K562 (cell line): ENCODE measurements around the gene SCN5A. TPM values are rescaled to one million over a fixed set of nuclear protein-coding genes. Genes with fewer than 3 reads are reported as not detected.

Source experiments
- ATAC-seq: fragments of 200-7000 bp; cut with Tn5 transposase; 3 replicates; pipeline ENCODE4 v1.9.1; 2020; ENCODE audit warnings: moderate library complexity
- BruUV-seq: library from RNA; stranded (reverse); fragments of 400-500 nt; replicated peaks from 2 replicates; lab custom pipeline; 2021; lab: Mats Ljungman, UMichigan
- CTCF ChIA-PET: fragments of 300-600 bp; formaldehyde crosslinking; extraction: SDS; loops from one replicate; lab custom pipeline; 2021; ENCODE audit warnings: low intra/inter-chr PET ratio; lab: Yijun Ruan, JAX
- POLR2A ChIA-PET: fragments of 300-600, 350-650 bp; sonication (Branson Sonifier 250); formaldehyde crosslinking; extraction: SDS; loops from one replicate; lab custom pipeline; 2021; ENCODE audit warnings: antibody characterized with exemption, inconsistent platforms; lab: Yijun Ruan, JAX
- DNase-seq, 4 experiments: peaks; one replicate each; pipeline versions ENCODE4 v3.0.0 to v3.0.0-alpha.2; 2011 to 2018; ENCODE audit warnings: low spot score in 3 of 4, mixed read lengths in 3 of 4; ENCODE audit errors: extremely low read depth in 1 of 4
- FAIRE-seq: peaks from 2 replicates; lab custom pipeline; 2011; peaks lifted over from hg19 to GRCh38; lab: Jason Lieb, UNC
- H2AFZ ChIP-seq: 2 replicates; pipeline ENCODE4 v1.6.0; 2011; ENCODE audit warnings: low read depth, low read length, control low read depth, inconsistent platforms
- H3K27ac ChIP-seq: fragments of 200-600 bp; 3 replicates; pipeline ENCODE4 v1.8.0; 2011; ENCODE audit warnings: low read depth, mild to moderate bottlenecking, control low read depth, inconsistent platforms, low read length, moderate library complexity, mixed read lengths; ENCODE audit errors: extremely low read depth
- H3K27me3 ChIP-seq, 2 experiments: fragments of 300-600 bp in 1 of 2; 2 replicates in 1 of 2; 3 replicates in 1 of 2; pipeline versions ENCODE4 v1.6.0 to v1.8.0; 2011; ENCODE audit warnings: inconsistent platforms in 2 of 2, low read length in 2 of 2, mild to moderate bottlenecking in 1 of 2, mixed read lengths in 1 of 2, moderate library complexity in 1 of 2; ENCODE audit not compliant: control insufficient read depth in 2 of 2, insufficient read depth in 2 of 2
- H3K36me3 ChIP-seq: fragments of 300-600 bp; 3 replicates; pipeline ENCODE4 v1.8.0; 2011; ENCODE audit warnings: mild to moderate bottlenecking, low read length, inconsistent platforms; ENCODE audit not compliant: control insufficient read depth, insufficient read depth
- H3K4me1 ChIP-seq, 2 experiments: fragments of 200-600 bp in 1 of 2; replicated peaks in 1 of 2; 2 replicates in 1 of 2; 3 replicates in 1 of 2; pipeline versions ENCODE4 v1.5.1 to v1.8.0; 2011; ENCODE audit warnings: inconsistent platforms in 2 of 2, low read length in 2 of 2, mild to moderate bottlenecking in 1 of 2, mixed read lengths in 1 of 2, moderate library complexity in 1 of 2; ENCODE audit not compliant: control insufficient read depth in 2 of 2, insufficient read depth in 2 of 2
- H3K4me2 ChIP-seq: 2 replicates; pipeline ENCODE4 v1.6.1; 2011; ENCODE audit warnings: low read length, control low read depth, inconsistent platforms, mixed read lengths; ENCODE audit not compliant: insufficient read depth
- H3K4me3 ChIP-seq: fragments of 200-600 bp; sonication (generic), shearing (Covaris generic); 2 replicates; pipeline ENCODE4 v1.5.1; 2016; ENCODE audit warnings: control low read depth, inconsistent platforms
- H3K79me2 ChIP-seq: fragments of 200-600 bp; 3 replicates; pipeline ENCODE4 v1.8.0; 2011; ENCODE audit warnings: low read length, inconsistent platforms; ENCODE audit not compliant: control insufficient read depth, insufficient read depth
- H3K9ac ChIP-seq, 2 experiments: 2 replicates each; pipeline versions ENCODE4 v1.6.0 to v1.6.1; 2011; ENCODE audit warnings: low read depth in 2 of 2, low read length in 2 of 2, control low read depth in 1 of 2, inconsistent platforms in 1 of 2, mild to moderate bottlenecking in 1 of 2, mixed read lengths in 1 of 2; ENCODE audit not compliant: insufficient read depth in 1 of 2
- H3K9me1 ChIP-seq: one replicate; pipeline ENCODE4 v1.6.0; 2011; ENCODE audit warnings: inconsistent platforms, mild to moderate bottlenecking, low read length, moderate library complexity; ENCODE audit not compliant: control insufficient read depth, insufficient read depth
- H3K9me3 ChIP-seq: replicated peaks from 2 replicates; pipeline ENCODE4 v1.5.1; 2011; ENCODE audit warnings: low read depth, low read length, inconsistent platforms; ENCODE audit not compliant: control insufficient read depth, insufficient read depth
- H4K20me1 ChIP-seq: replicated peaks from 2 replicates; pipeline ENCODE4 v1.6.1; 2011; ENCODE audit warnings: low read length, inconsistent platforms, mixed read lengths; ENCODE audit not compliant: control insufficient read depth, insufficient read depth
- CBX8 ChIP-seq: fragments of 200-600 bp; sonication (generic); IDR thresholded peaks from 2 replicates; pipeline ENCODE4 v1.6.1; 2012; ENCODE audit warnings: borderline replicate concordance, mixed run types, low read depth, mild to moderate bottlenecking, moderate library complexity, mixed read lengths, low read length, control low read depth, inconsistent platforms; ENCODE audit not compliant: poor library complexity, severe bottlenecking; ENCODE audit errors: extremely low read depth
- CHD2 ChIP-seq: IDR thresholded peaks from 2 replicates; pipeline ENCODE4 v1.6.1; 2011; ENCODE audit warnings: low read depth, low read length
- HDAC8 ChIP-seq: fragments of 450-650 bp; IDR thresholded peaks from 2 replicates; pipeline ENCODE4 v1.6.1; 2016; ENCODE audit warnings: mild to moderate bottlenecking, missing genetic modification characterization, moderate library complexity, missing compliant biosample characterization
- JUNB ChIP-seq: fragments of 450-650 bp; formaldehyde crosslinking; conservative IDR thresholded peaks from 2 replicates; pipeline ENCODE4 v1.4.0; 2020; ENCODE audit warnings: mild to moderate bottlenecking
- KLF10 ChIP-seq: fragments of 250-450 bp; sonication (Bioruptor Pico); IDR thresholded peaks from 2 replicates; pipeline ENCODE4 v1.6.1; 2021; ENCODE audit warnings: matching md5 sums
- MCM2 ChIP-seq: fragments of 450-650 bp; IDR thresholded peaks from 2 replicates; pipeline ENCODE4 v1.6.1; 2017; ENCODE audit warnings: low read depth, mild to moderate bottlenecking
- NFE2L1 ChIP-seq: fragments of 450-650 bp; IDR thresholded peaks from 2 replicates; pipeline ENCODE4 v1.6.1; 2016; ENCODE audit warnings: missing genetic modification characterization, low read depth, mild to moderate bottlenecking, missing compliant biosample characterization, moderate library complexity, borderline replicate concordance
- PREB ChIP-seq: sonication (generic); formaldehyde crosslinking; IDR thresholded peaks from 2 replicates; pipeline ENCODE4 v1.8.1; 2023; ENCODE audit warnings: mild to moderate bottlenecking, missing genetic modification reagents
- RBM34 ChIP-seq: fragments of 200-400 bp; formaldehyde crosslinking; IDR thresholded peaks from 2 replicates; pipeline ENCODE4 v1.6.1; 2018; ENCODE audit warnings: low read length, borderline replicate concordance; ENCODE audit not compliant: insufficient read depth
- RREB1 ChIP-seq: fragments of 250-450 bp; sonication (Bioruptor Pico); IDR thresholded peaks from 2 replicates; pipeline ENCODE4 v1.4.0; 2020
- SMARCA4 ChIP-seq: fragments of 450-650 bp; IDR thresholded peaks from 2 replicates; pipeline ENCODE4 v1.6.1; 2016
- SMARCE1 ChIP-seq: fragments of 450-650 bp; IDR thresholded peaks from 2 replicates; pipeline ENCODE4 v1.7.1; 2016; ENCODE audit warnings: mild to moderate bottlenecking
- TAF15 ChIP-seq: fragments of 200-400 bp; formaldehyde crosslinking; IDR thresholded peaks from 2 replicates; pipeline ENCODE4 v1.6.1; 2017; ENCODE audit warnings: mild to moderate bottlenecking, low read depth, low read length, moderate library complexity
- TEAD2 ChIP-seq: fragments of 450-650 bp; IDR thresholded peaks from 2 replicates; pipeline ENCODE4 v1.6.1; 2016; ENCODE audit warnings: missing genetic modification characterization, control low read depth, missing compliant biosample characterization
- YBX1 ChIP-seq: fragments of 450-650 bp; IDR thresholded peaks from 2 replicates; pipeline ENCODE4 v1.7.1; 2016; ENCODE audit warnings: mild to moderate bottlenecking
- WGBS: fragments of 100-300 bp; shearing (Covaris generic); methylation state at CpG from one replicate; pipeline ENCODE4 v1.1.6; 2016; ENCODE audit warnings: low coverage, mixed read lengths; ENCODE audit not compliant: insufficient coverage; ENCODE audit errors: missing lambda C conversion rate; 5-methylcytosine and 5-hydroxymethylcytosine counted together
- in situ Hi-C: fragments of 300-500 bp; cut with MboI; formaldehyde crosslinking; loops from 4 replicates; pipeline ENCODE4 v1.15.0; 2018; ENCODE audit warnings: inconsistent platforms, mixed read lengths
- intact Hi-C: fragments of 100-400 bp; cut with micrococcal nuclease; formaldehyde crosslinking; loops from 2 replicates; pipeline ENCODE4 v1.14.2; 2022
- polyA plus RNA-seq, 8 experiments: library from polyadenylated mRNA; depleted of rRNA in 4 of 8; stranded (reverse) in 5 of 8; unstranded in 3 of 8; fragments of >200 nt; fragmentation: Nextera tagmentation in 2 of 8; fragmentation: Illumina TruSeq in 1 of 8; extraction: Ambion mirVana in 2 of 8; extraction: Trizol in 1 of 8; gene quantifications; 2 replicates each; pipeline versions ENCODE4 v1.2.1 to v1.2.3, GENCODE V29; 2011 to 2014; ENCODE audit warnings: inconsistent platforms in 1 of 8, missing spikeins in 1 of 8
- total RNA-seq, 7 experiments: library from RNA; depleted of rRNA in 6 of 7; stranded (reverse); fragments of >200 nt in 6 of 7; fragmentation: Illumina TruSeq in 2 of 7; extraction: Trizol in 2 of 7; gene quantifications; 2 replicates each; pipeline versions ENCODE4 v1.2.1 to v1.2.3, GENCODE V29; 2011 to 2021; ENCODE audit warnings: low replicate concordance in 1 of 7

Gene SCN5A
- total and polyA plus RNA-seq, 9 of the 15 experiments (the other 6 are each of a cell fraction or from before 2014, with no cell fraction given): 0.07 to 1.4 (median 0.21) TPM; not detected in 2

- Histone ChIP-seq H3K9me1 (no peaks in the 10 kb centered on the region), H3K36me3 (no peaks in the 10 kb centered on the region), H3K9me3 (no peaks in the 10 kb centered on the region), H3K4me1 (no peaks in the 10 kb centered on the region), H3K9ac (no peak overlapping the region), H3K4me2 (no peak overlapping the region), H3K4me3 (no peak overlapping the region), H3K27ac (no peak overlapping the region), H4K20me1 (no peaks in the 10 kb centered on the region; the same call in 1 of the 2 replicates), H2AFZ (no peak overlapping the region), H3K79me2 (no peaks in the 10 kb centered on the region), H3K27me3 (peaks cover 2 to 62% of the 10 kb centered on the region in 2 experiments; a peak in 3 of 5 replicates)
- ChIA-PET POLR2A (no interaction called here), CTCF (no interaction called here)
- DNase-seq (no peak), FAIRE-seq (no peak), ATAC-seq (no peak)
- intact Hi-C loops: no loop called here
- no peak for TF ChIP-seq CBX8
- TF ChIP-seq HDAC8 (tag): no peak
- no peak for TF ChIP-seq SMARCA4
- no peak for TF ChIP-seq TAF15
- TF ChIP-seq RBM34: no peak
- TF ChIP-seq NFE2L1 (tag): no peak
- no peak for TF ChIP-seq TEAD2 (tag)
- TF ChIP-seq CHD2: no peak
- no peak for TF ChIP-seq PREB
- no peak for TF ChIP-seq MCM2
- TF ChIP-seq KLF10: no peak
- TF ChIP-seq YBX1: no peak
- TF ChIP-seq SMARCE1: no peak
- no peak for TF ChIP-seq RREB1 (CRISPR knock-in tag)
- TF ChIP-seq JUNB (CRISPR knock-in tag): no peak
- 8% methylated on average over 3 of the region's 3 CpGs for WGBS
- in situ Hi-C loops: no loop called here
- no TSS peak for BruUV-seq
Measured at GRCh38 chr3:38601956-38602550, 47.4 kb downstream of the SCN5A start.
